K562 (cell line): ENCODE results near the gene POLR1B. TPM values are rescaled to one million over a fixed set of nuclear protein-coding genes. Genes with fewer than 3 reads are reported as not detected.

Source experiments
- IFI16 ChIP-seq: fragments of 250-450 bp; sonication (Bioruptor Pico); IDR thresholded peaks from 2 replicates; pipeline ENCODE4 v2.1.2; 2022; ENCODE audit warnings: mild to moderate bottlenecking, inconsistent platforms
- JUNB ChIP-seq: fragments of 450-650 bp; formaldehyde crosslinking; conservative IDR thresholded peaks from 2 replicates; pipeline ENCODE4 v1.4.0; 2020; ENCODE audit warnings: mild to moderate bottlenecking
- KDM5B ChIP-seq: fragments of 200-600 bp; sonication (generic); IDR thresholded peaks from 2 replicates; pipeline ENCODE4 v1.6.1; 2012; ENCODE audit warnings: low read depth, mild to moderate bottlenecking, moderate library complexity, low read length, control low read depth, inconsistent platforms; ENCODE audit not compliant: insufficient replicate concordance
- MAFG ChIP-seq: fragments of 450-650 bp; conservative IDR thresholded peaks from 2 replicates; pipeline ENCODE4 v1.6.1; 2016; ENCODE audit warnings: missing genetic modification characterization, missing compliant biosample characterization
- SMARCA5 ChIP-seq: fragments of 450-650 bp; IDR thresholded peaks from 2 replicates; pipeline ENCODE4 v1.6.1; 2016
- ZBTB8A ChIP-seq: fragments of 450-650 bp; IDR thresholded peaks from 2 replicates; pipeline ENCODE4 v1.6.1; 2018; ENCODE audit warnings: mild to moderate bottlenecking, moderate library complexity; ENCODE audit not compliant: partially characterized antibody
- polyA plus RNA-seq, 8 experiments: library from polyadenylated mRNA; depleted of rRNA in 4 of 8; stranded (reverse) in 5 of 8; unstranded in 3 of 8; fragments of >200 nt; fragmentation: Nextera tagmentation in 2 of 8; fragmentation: Illumina TruSeq in 1 of 8; extraction: Ambion mirVana in 2 of 8; extraction: Trizol in 1 of 8; gene quantifications; 2 replicates each; pipeline versions ENCODE4 v1.2.1 to v1.2.3, GENCODE V29; 2011 to 2014; ENCODE audit warnings: inconsistent platforms in 1 of 8, missing spikeins in 1 of 8
- total RNA-seq, 7 experiments: library from RNA; depleted of rRNA in 6 of 7; stranded (reverse); fragments of >200 nt in 6 of 7; fragmentation: Illumina TruSeq in 2 of 7; extraction: Trizol in 2 of 7; gene quantifications; 2 replicates each; pipeline versions ENCODE4 v1.2.1 to v1.2.3, GENCODE V29; 2011 to 2021; ENCODE audit warnings: low replicate concordance in 1 of 7
- TF ChIP-seq, protein P1 (sequence below): fragments of 250-450 bp; sonication (Bioruptor Pico); IDR thresholded peaks from 2 replicates; pipeline ENCODE4 v1.5.0; 2021
- TF ChIP-seq, protein P2 (sequence below): fragments of 250-450 bp; sonication (Bioruptor Pico); IDR thresholded peaks from 2 replicates; pipeline ENCODE4 v1.5.0; 2021
- TF ChIP-seq, protein P3 (sequence below), 2 experiments: fragments of 450-650 bp; formaldehyde crosslinking in 1 of 2; IDR thresholded peaks; 2 replicates each; pipeline versions ENCODE4 v1.4.0 to v1.6.1; 2014 to 2020; ENCODE audit warnings: mild to moderate bottlenecking in 2 of 2, borderline replicate concordance in 1 of 2, low read depth in 1 of 2
- TF ChIP-seq, protein P4 (sequence below): fragments of 450-650 bp; formaldehyde crosslinking; IDR thresholded peaks from 2 replicates; pipeline ENCODE4 v1.4.0; 2020; ENCODE audit warnings: mild to moderate bottlenecking
- TF ChIP-seq, protein P5 (sequence below): fragments of 250-450 bp; sonication (Bioruptor Pico); IDR thresholded peaks from 2 replicates; pipeline ENCODE4 v1.4.0; 2020; ENCODE audit warnings: mild to moderate bottlenecking, moderate library complexity

The POLR1B gene
- total and polyA plus RNA-seq, 9 of the 15 experiments (the other 6 are each of a cell fraction or from before 2014, with no cell fraction given), result 19.8 to 55.1 (median 40.2) TPM

DNA sequence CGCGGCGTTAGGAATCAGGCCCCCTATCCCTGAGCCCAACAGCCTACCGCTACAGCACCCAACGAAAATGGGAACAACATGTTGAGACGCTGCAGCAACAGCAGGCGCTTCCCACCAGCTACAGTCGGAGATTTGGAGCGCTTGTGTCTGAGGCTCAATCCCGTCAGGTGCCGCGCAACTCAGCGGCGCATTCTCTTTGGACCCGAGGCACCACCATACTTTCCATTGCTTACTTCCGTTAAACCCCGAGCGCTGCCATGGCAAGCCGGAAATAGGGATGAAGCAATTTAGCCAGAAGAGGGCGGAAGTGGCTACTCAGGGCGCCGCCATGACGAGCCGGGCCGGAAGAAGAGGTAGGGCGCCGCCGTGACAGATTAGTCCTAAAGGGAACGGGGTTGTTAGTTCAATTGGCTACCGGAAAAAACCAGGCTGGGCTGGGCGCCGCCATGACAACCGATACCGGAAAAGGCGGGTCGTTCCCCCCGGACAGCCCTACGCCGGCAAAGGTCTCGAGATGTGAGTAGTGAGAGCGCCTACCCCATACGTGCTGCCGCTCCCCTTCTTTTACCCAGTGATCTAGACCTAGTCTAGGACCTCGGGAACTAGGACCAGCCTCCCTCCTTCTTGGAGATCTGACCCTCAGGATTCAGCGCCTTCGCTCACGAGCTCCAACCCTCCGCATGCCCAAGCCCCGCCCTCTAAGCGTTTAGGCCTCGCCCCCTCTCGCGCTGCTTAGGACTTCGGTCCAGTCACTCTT is 42.0 kb downstream of the POLR1B start, which contains the start of gene CHCHD5 (continued):
- TF ChIP-seq, protein P1, sequence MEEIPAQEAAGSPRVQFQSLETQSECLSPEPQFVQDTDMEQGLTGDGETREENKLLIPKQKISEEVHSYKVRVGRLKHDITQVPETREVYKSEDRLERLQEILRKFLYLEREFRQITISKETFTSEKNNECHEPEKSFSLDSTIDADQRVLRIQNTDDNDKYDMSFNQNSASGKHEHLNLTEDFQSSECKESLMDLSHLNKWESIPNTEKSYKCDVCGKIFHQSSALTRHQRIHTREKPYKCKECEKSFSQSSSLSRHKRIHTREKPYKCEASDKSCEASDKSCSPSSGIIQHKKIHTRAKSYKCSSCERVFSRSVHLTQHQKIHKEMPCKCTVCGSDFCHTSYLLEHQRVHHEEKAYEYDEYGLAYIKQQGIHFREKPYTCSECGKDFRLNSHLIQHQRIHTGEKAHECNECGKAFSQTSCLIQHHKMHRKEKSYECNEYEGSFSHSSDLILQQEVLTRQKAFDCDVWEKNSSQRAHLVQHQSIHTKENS (CRISPR knock-in tag), result no peak
- no peak for TF ChIP-seq MAFG (tag)
- no peak for TF ChIP-seq JUNB (CRISPR knock-in tag)
- TF ChIP-seq, protein P2, sequence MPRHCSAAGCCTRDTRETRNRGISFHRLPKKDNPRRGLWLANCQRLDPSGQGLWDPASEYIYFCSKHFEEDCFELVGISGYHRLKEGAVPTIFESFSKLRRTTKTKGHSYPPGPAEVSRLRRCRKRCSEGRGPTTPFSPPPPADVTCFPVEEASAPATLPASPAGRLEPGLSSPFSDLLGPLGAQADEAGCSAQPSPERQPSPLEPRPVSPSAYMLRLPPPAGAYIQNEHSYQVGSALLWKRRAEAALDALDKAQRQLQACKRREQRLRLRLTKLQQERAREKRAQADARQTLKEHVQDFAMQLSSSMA, result no peak
- TF ChIP-seq KDM5B, result peak; percentile 78
- no peak for TF ChIP-seq IFI16 (CRISPR knock-in tag)
- no peak for TF ChIP-seq ZBTB8A
- TF ChIP-seq, protein P3, sequence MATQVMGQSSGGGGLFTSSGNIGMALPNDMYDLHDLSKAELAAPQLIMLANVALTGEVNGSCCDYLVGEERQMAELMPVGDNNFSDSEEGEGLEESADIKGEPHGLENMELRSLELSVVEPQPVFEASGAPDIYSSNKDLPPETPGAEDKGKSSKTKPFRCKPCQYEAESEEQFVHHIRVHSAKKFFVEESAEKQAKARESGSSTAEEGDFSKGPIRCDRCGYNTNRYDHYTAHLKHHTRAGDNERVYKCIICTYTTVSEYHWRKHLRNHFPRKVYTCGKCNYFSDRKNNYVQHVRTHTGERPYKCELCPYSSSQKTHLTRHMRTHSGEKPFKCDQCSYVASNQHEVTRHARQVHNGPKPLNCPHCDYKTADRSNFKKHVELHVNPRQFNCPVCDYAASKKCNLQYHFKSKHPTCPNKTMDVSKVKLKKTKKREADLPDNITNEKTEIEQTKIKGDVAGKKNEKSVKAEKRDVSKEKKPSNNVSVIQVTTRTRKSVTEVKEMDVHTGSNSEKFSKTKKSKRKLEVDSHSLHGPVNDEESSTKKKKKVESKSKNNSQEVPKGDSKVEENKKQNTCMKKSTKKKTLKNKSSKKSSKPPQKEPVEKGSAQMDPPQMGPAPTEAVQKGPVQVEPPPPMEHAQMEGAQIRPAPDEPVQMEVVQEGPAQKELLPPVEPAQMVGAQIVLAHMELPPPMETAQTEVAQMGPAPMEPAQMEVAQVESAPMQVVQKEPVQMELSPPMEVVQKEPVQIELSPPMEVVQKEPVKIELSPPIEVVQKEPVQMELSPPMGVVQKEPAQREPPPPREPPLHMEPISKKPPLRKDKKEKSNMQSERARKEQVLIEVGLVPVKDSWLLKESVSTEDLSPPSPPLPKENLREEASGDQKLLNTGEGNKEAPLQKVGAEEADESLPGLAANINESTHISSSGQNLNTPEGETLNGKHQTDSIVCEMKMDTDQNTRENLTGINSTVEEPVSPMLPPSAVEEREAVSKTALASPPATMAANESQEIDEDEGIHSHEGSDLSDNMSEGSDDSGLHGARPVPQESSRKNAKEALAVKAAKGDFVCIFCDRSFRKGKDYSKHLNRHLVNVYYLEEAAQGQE (IDR thresholded peaks at IDR 0.05; ENCODE audit: borderline replicate concordance), result peak; percentile 100
- TF ChIP-seq, protein P3 (CRISPR knock-in tag; IDR thresholded peaks at IDR 0.05; ENCODE audit: low read depth), result no peak
- TF ChIP-seq SMARCA5, result no peak
- TF ChIP-seq, protein P4, sequence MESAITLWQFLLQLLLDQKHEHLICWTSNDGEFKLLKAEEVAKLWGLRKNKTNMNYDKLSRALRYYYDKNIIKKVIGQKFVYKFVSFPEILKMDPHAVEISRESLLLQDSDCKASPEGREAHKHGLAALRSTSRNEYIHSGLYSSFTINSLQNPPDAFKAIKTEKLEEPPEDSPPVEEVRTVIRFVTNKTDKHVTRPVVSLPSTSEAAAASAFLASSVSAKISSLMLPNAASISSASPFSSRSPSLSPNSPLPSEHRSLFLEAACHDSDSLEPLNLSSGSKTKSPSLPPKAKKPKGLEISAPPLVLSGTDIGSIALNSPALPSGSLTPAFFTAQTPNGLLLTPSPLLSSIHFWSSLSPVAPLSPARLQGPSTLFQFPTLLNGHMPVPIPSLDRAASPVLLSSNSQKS (CRISPR knock-in tag), result no peak
- TF ChIP-seq, protein P5, sequence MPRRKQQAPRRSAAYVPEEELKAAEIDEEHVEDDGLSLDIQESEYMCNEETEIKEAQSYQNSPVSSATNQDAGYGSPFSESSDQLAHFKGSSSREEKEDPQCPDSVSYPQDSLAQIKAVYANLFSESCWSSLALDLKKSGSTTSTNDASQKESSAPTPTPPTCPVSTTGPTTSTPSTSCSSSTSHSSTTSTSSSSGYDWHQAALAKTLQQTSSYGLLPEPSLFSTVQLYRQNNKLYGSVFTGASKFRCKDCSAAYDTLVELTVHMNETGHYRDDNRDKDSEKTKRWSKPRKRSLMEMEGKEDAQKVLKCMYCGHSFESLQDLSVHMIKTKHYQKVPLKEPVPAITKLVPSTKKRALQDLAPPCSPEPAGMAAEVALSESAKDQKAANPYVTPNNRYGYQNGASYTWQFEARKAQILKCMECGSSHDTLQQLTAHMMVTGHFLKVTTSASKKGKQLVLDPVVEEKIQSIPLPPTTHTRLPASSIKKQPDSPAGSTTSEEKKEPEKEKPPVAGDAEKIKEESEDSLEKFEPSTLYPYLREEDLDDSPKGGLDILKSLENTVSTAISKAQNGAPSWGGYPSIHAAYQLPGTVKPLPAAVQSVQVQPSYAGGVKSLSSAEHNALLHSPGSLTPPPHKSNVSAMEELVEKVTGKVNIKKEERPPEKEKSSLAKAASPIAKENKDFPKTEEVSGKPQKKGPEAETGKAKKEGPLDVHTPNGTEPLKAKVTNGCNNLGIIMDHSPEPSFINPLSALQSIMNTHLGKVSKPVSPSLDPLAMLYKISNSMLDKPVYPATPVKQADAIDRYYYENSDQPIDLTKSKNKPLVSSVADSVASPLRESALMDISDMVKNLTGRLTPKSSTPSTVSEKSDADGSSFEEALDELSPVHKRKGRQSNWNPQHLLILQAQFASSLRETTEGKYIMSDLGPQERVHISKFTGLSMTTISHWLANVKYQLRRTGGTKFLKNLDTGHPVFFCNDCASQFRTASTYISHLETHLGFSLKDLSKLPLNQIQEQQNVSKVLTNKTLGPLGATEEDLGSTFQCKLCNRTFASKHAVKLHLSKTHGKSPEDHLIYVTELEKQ (CRISPR knock-in tag), result no peak
